ENCODE results near the gene RAB34.

Gene RAB34

GRCh38 chr17:28688481-28688880 lies 29.2 kb downstream of the RAB34 start:
- in situ Hi-C loops (cut with HindIII; ENCODE audit: low sequenced_read_pairs) = no loop called here

GRCh38 chr17:28686296-28686695 lies 31.4 kb downstream of the RAB34 start:
- in situ Hi-C loops (cut with HindIII; ENCODE audit: low sequenced_read_pairs) = no loop called here

- in situ Hi-C loops (cut with HindIII; ENCODE audit: low sequenced_read_pairs) = no loop called here
These were observed 32.3 kb downstream of the RAB34 start for GRCh38 chr17:28685366-28685765.

- in situ Hi-C loops (cut with HindIII; ENCODE audit: low sequenced_read_pairs) = no loop called here
These were observed 32.7 kb downstream of the RAB34 start for GRCh38 chr17:28684963-28685362.

GRCh38 chr17:28682655-28683054 lies 35.0 kb downstream of the RAB34 start:
- in situ Hi-C loops (cut with HindIII; ENCODE audit: low sequenced_read_pairs) = no loop called here

- in situ Hi-C loops (cut with HindIII; ENCODE audit: low sequenced_read_pairs) = no loop called here
These were observed 41.7 kb downstream of the RAB34 start for GRCh38 chr17:28675980-28676379.

- in situ Hi-C loops (cut with HindIII; ENCODE audit: low sequenced_read_pairs) = no loop called here
These were observed 42.2 kb downstream of the RAB34 start for GRCh38 chr17:28675490-28675889.

- in situ Hi-C loops (cut with HindIII; ENCODE audit: low sequenced_read_pairs) = no loop called here
These were observed 47.8 kb downstream of the RAB34 start for GRCh38 chr17:28669918-28670317.

- in situ Hi-C loops (cut with HindIII; ENCODE audit: low sequenced_read_pairs) = no loop called here
These were observed 49.8 kb downstream of the RAB34 start for GRCh38 chr17:28667870-28668269.

GRCh38 chr17:28665994-28666393 lies 51.7 kb downstream of the RAB34 start:
- in situ Hi-C loops (cut with HindIII; ENCODE audit: low sequenced_read_pairs) = no loop called here
